Breast epithelium (tissue), 3 donors: ENCODE measurements around the gene CIBAR2.

Experiments
- POLR2A ChIP-seq: fragments of 450-650 bp; IDR thresholded peaks from one replicate; pipeline ENCODE4 v1.6.1; 2016; ENCODE audit warnings: antibody characterized with exemption, mild to moderate bottlenecking, moderate library complexity
- POLR2AphosphoS5 ChIP-seq, 3 donors: sonication (generic); formaldehyde crosslinking; IDR thresholded peaks; one replicate each; pipeline ENCODE4 v1.6.1; 2017; ENCODE audit warnings: antibody characterized with exemption in 3 of 3
- TF ChIP-seq, protein P1 (sequence below), 3 donors: fragments of 450-650 bp; IDR thresholded peaks; one replicate each; pipeline ENCODE4 v1.5.1; 2016 to 2017; ENCODE audit warnings: antibody characterized with exemption in 3 of 3, mild to moderate bottlenecking in 3 of 3, moderate library complexity in 3 of 3

DNA sequence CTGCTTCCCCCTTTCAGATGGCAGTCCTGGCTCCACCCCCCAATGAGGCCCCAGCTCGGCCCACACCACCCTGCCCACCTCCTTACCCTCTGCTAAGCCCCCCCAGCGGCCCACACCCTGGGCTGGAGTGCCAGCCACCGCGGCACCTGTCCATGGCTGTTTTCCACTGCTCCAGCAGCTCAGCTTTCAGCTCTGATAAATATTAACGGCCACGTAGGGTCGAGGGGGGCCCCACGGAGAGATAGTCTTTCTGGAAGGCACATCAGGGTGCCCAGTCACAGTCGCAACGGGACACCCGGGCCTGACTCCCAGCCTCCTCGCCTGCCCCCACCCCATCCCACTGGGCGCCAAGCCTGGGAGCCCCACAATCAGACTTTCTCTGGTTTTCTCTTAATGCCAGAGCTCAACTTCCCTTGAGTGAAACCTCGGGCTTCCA lies 46.5 kb upstream of the CIBAR2 start:
- TF ChIP-seq, protein P1, sequence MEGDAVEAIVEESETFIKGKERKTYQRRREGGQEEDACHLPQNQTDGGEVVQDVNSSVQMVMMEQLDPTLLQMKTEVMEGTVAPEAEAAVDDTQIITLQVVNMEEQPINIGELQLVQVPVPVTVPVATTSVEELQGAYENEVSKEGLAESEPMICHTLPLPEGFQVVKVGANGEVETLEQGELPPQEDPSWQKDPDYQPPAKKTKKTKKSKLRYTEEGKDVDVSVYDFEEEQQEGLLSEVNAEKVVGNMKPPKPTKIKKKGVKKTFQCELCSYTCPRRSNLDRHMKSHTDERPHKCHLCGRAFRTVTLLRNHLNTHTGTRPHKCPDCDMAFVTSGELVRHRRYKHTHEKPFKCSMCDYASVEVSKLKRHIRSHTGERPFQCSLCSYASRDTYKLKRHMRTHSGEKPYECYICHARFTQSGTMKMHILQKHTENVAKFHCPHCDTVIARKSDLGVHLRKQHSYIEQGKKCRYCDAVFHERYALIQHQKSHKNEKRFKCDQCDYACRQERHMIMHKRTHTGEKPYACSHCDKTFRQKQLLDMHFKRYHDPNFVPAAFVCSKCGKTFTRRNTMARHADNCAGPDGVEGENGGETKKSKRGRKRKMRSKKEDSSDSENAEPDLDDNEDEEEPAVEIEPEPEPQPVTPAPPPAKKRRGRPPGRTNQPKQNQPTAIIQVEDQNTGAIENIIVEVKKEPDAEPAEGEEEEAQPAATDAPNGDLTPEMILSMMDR (IDR thresholded peaks at IDR 0.05) = no peak
- TF ChIP-seq POLR2AphosphoS5 (IDR thresholded peaks at IDR 0.05) (no peak), POLR2A (no peak)
